Stimulated activated memory B cell treated with anti-CD40 and anti-IgM and Interleukin-4, amounts not matched to agents 10 μg/mL and 1 μg/mL and 100 μg/mL, for 72 hours (primary cell): ENCODE measurements around the gene GIPC2.
A peak's percentile ranks its signal among the peaks of the same experiment; 100 is the strongest.

ENCODE experiments used
- ATAC-seq: fragments of 150-1000 bp; cut with Tn5 transposase; 2 replicates; pipeline ENCODE4 v1.10.0; 2021
- H3K27ac Mint-ChIP-seq: one replicate; pipeline ENCODE4 v1.8.0; 2022; ENCODE audit warnings: mild to moderate bottlenecking, mixed read lengths
- H3K27me3 Mint-ChIP-seq: one replicate; pipeline ENCODE4 v1.8.0; 2022; ENCODE audit warnings: mixed read lengths
- H3K36me3 Mint-ChIP-seq: one replicate; pipeline ENCODE4 v1.8.0; 2022; ENCODE audit warnings: mixed read lengths
- H3K4me1 Mint-ChIP-seq: one replicate; pipeline ENCODE4 v1.8.0; 2022; ENCODE audit warnings: mixed read lengths
- H3K4me3 Mint-ChIP-seq: one replicate; pipeline ENCODE4 v1.8.0; 2022; ENCODE audit warnings: mild to moderate bottlenecking, moderate library complexity, mixed read lengths
- H3K9me3 Mint-ChIP-seq: one replicate; pipeline ENCODE4 v1.8.0; 2022; ENCODE audit warnings: mixed read lengths

GIPC2 gene

GRCh38 chr1:78156805-78157521 lies 111.2 kb downstream of the GIPC2 start:
- no peak for ATAC-seq
- H3K27me3 Mint-ChIP-seq = peaks cover 29% of the 10 kb centered on the region
- H3K9me3 Mint-ChIP-seq = no peaks in the 10 kb centered on the region
- H3K4me1 Mint-ChIP-seq = no peaks in the 10 kb centered on the region
- H3K4me3 Mint-ChIP-seq = no peak overlapping the region
- no peak overlapping the region for H3K27ac Mint-ChIP-seq
- H3K36me3 Mint-ChIP-seq = no peaks in the 10 kb centered on the region

GRCh38 chr1:78165816-78166215 lies 120.0 kb downstream of the GIPC2 start:
- no peaks in the 10 kb centered on the region for H3K9me3 Mint-ChIP-seq
- H3K27me3 Mint-ChIP-seq = no peaks in the 10 kb centered on the region
- no peaks in the 10 kb centered on the region for H3K36me3 Mint-ChIP-seq
- ATAC-seq = no peak
- no peak overlapping the region for H3K27ac Mint-ChIP-seq
- no peaks in the 10 kb centered on the region for H3K4me1 Mint-ChIP-seq
- no peak overlapping the region for H3K4me3 Mint-ChIP-seq

- no peaks in the 10 kb centered on the region for H3K36me3 Mint-ChIP-seq
- no peak overlapping the region for H3K4me3 Mint-ChIP-seq
- no peaks in the 10 kb centered on the region for H3K27me3 Mint-ChIP-seq
- H3K27ac Mint-ChIP-seq = no peak overlapping the region
- no peaks in the 10 kb centered on the region for H3K9me3 Mint-ChIP-seq
- H3K4me1 Mint-ChIP-seq = no peaks in the 10 kb centered on the region
- no peak for ATAC-seq
Measured at GRCh38 chr1:78168306-78168705, 122.5 kb downstream of the GIPC2 start.

- H3K4me1 Mint-ChIP-seq = no peaks in the 10 kb centered on the region
- H3K27ac Mint-ChIP-seq = no peak overlapping the region
- H3K36me3 Mint-ChIP-seq = no peaks in the 10 kb centered on the region
- no peaks in the 10 kb centered on the region for H3K9me3 Mint-ChIP-seq
- no peak for ATAC-seq
- no peak overlapping the region for H3K4me3 Mint-ChIP-seq
- H3K27me3 Mint-ChIP-seq = no peaks in the 10 kb centered on the region
Measured at GRCh38 chr1:78170859-78171258, 125.1 kb downstream of the GIPC2 start.

GRCh38 chr1:78171736-78172590 lies 126.2 kb downstream of the GIPC2 start:
- Mint-ChIP-seq H3K36me3 (no peaks in the 10 kb centered on the region), H3K4me3 (no peak overlapping the region), H3K9me3 (no peaks in the 10 kb centered on the region), H3K27ac (no peak overlapping the region), H3K27me3 (no peaks in the 10 kb centered on the region), H3K4me1 (no peaks in the 10 kb centered on the region)
- peak; percentile 7 for ATAC-seq

GRCh38 chr1:78176448-78176847 lies 130.7 kb downstream of the GIPC2 start:
- Mint-ChIP-seq H3K27me3 (peaks cover 11% of the 10 kb centered on the region), H3K9me3 (no peaks in the 10 kb centered on the region), H3K27ac (no peak overlapping the region), H3K4me1 (no peaks in the 10 kb centered on the region), H3K4me3 (no peak overlapping the region), H3K36me3 (no peaks in the 10 kb centered on the region)
- no peak for ATAC-seq

GRCh38 chr1:78177708-78178270 lies 132.0 kb downstream of the GIPC2 start:
- peaks cover 13% of the 10 kb centered on the region for H3K27me3 Mint-ChIP-seq
- no peak overlapping the region for H3K27ac Mint-ChIP-seq
- H3K9me3 Mint-ChIP-seq = no peaks in the 10 kb centered on the region
- H3K4me3 Mint-ChIP-seq = no peak overlapping the region
- no peaks in the 10 kb centered on the region for H3K36me3 Mint-ChIP-seq
- ATAC-seq = no peak
- H3K4me1 Mint-ChIP-seq = no peaks in the 10 kb centered on the region

GRCh38 chr1:78178816-78179215 lies 133.1 kb downstream of the GIPC2 start:
- no peak overlapping the region for H3K4me3 Mint-ChIP-seq
- H3K27ac Mint-ChIP-seq = no peak overlapping the region
- ATAC-seq = no peak
- H3K36me3 Mint-ChIP-seq = no peaks in the 10 kb centered on the region
- H3K27me3 Mint-ChIP-seq = peaks cover 13% of the 10 kb centered on the region
- no peaks in the 10 kb centered on the region for H3K4me1 Mint-ChIP-seq
- no peaks in the 10 kb centered on the region for H3K9me3 Mint-ChIP-seq

- Mint-ChIP-seq H3K27me3 (peaks cover 13% of the 10 kb centered on the region), H3K4me1 (no peaks in the 10 kb centered on the region), H3K27ac (no peak overlapping the region), H3K36me3 (no peaks in the 10 kb centered on the region), H3K9me3 (peaks cover 3% of the 10 kb centered on the region), H3K4me3 (no peak overlapping the region)
- ATAC-seq = peak; percentile 41
Measured at GRCh38 chr1:78184460-78185072, 138.8 kb downstream of the GIPC2 start.
